PFSK-1 (cell line): ENCODE results near the gene PLA2G4A.

ENCODE experiments used
- FOXP2 ChIP-seq: optimal IDR thresholded peaks from 2 replicates; pipeline ENCODE3; 2011; ENCODE audit warnings: borderline replicate concordance, control low read depth, inconsistent platforms; ENCODE audit not compliant: insufficient read depth; ENCODE audit errors: extremely low read length, extremely low read depth
- POLR2AphosphoS5 ChIP-seq: IDR thresholded peaks from 2 replicates; pipeline ENCODE4 v1.6.1; 2012; ENCODE audit warnings: low read depth, mild to moderate bottlenecking, control low read depth, low read length, moderate library complexity
- REST ChIP-seq, 2 experiments: IDR thresholded peaks; 2 replicates each; pipeline versions ENCODE4 v1.6.1 to v1.8.0; 2011 to 2012; ENCODE audit warnings: low read depth in 2 of 2, low read length in 2 of 2, control low read depth in 1 of 2, inconsistent platforms in 1 of 2, mild to moderate bottlenecking in 1 of 2, moderate library complexity in 1 of 2; ENCODE audit not compliant: insufficient read depth in 1 of 2
- SIN3A ChIP-seq: IDR thresholded peaks from 2 replicates; pipeline ENCODE4 v1.6.1; 2012; ENCODE audit warnings: mild to moderate bottlenecking, low read length, moderate library complexity, borderline replicate concordance; ENCODE audit not compliant: insufficient read depth
- TAF1 ChIP-seq: IDR thresholded peaks from 2 replicates; pipeline ENCODE4 v1.6.1; 2012; ENCODE audit warnings: low read length, control low read depth, borderline replicate concordance; ENCODE audit not compliant: insufficient read depth

The PLA2G4A gene

GRCh38 chr1:186873687-186874086 lies 44.9 kb downstream of the PLA2G4A start:
- no peak for TF ChIP-seq POLR2AphosphoS5
- no peak for TF ChIP-seq SIN3A
- TF ChIP-seq REST (IDR thresholded peaks at IDR 0.05; ENCODE audit: insufficient read depth in 1 of 2, low read depth in 2 of 2, low read length in 2 of 2), result no peak

DNA sequence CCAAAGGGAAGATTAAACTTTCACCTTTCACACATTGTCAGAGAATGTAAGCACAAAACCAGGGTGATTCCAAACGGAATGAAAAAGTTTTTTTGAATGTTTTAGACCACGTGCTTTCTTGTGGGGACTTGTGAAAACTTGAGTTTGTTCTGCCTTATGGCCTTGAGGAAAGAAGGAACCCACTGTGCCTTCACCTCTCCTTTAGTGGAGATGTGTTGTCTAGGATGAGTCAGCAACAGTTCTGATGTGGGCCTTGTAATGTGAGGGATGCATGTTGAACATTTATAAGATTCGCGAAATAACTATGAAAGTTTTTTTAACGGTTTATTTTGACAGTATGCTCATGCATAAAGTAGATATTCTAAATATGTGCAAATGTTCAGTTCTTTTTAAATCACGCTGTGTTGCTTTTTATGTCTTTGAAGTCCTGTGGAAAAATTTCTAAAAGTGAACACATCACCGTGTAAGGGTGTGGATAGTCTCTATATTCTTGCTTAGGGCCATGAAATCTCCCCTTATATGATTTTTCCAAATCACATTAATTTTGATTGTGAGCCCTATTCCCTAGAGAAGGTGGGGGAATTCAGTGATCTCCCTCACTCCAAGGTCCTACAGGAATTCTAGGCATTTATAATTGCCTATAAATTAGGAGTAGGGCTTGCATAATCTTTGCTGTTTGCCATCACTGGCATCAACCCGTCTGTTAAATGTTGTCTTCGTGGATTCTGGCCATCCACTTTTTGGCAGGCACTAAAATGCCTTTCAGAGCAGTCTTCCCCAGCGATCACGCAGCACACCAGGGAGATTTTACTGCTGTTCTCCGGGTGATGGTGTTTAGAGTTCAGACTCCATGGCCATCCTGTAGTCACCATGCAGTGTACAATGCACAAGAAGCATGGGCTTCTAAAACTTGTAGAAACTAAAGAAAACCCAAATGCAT lies 47.4 kb downstream of the PLA2G4A start:
- TF ChIP-seq FOXP2 (no peak), POLR2AphosphoS5 (no peak), SIN3A (no peak), REST (IDR thresholded peaks at IDR 0.05; ENCODE audit: insufficient read depth in 1 of 2, low read depth in 2 of 2, low read length in 2 of 2) (no peak), TAF1 (no peak)

DNA sequence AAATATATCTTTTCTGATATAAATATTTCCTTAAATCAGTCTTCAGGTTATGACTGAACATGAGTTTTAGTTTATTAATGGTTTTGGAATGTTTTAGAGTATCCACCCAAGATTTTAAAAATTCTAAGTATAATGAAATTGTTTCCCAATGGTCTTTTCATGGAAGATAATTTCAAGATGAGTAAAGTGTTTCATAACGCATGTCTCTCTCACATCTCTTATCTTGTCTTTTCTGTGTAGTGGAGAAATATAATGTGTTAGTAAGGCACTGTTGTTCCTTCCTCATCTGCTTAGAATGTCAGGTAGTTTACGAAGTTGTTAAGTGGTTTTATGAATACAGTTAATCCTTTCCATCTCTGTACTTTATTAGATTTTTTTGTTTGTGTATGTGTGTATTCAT lies 49.6 kb downstream of the PLA2G4A start:
- TF ChIP-seq REST (IDR thresholded peaks at IDR 0.05; ENCODE audit: insufficient read depth in 1 of 2, low read depth in 2 of 2, low read length in 2 of 2), result no peak
- TF ChIP-seq POLR2AphosphoS5, result no peak
- TF ChIP-seq TAF1, result no peak
- TF ChIP-seq SIN3A, result no peak
- no peak for TF ChIP-seq FOXP2

- TF ChIP-seq FOXP2 (no peak), POLR2AphosphoS5 (no peak), SIN3A (no peak), TAF1 (no peak), REST (IDR thresholded peaks at IDR 0.05; ENCODE audit: insufficient read depth in 1 of 2, low read depth in 2 of 2, low read length in 2 of 2) (no peak)
These were observed 52.2 kb downstream of the PLA2G4A start for GRCh38 chr1:186880982-186881381.
